Erythroblast (primary cell): ENCODE results near the gene SLC6A2.

Source experiments
- GATA1 ChIP-seq: IDR thresholded peaks from 2 replicates; pipeline ENCODE4 v1.6.1; 2011; ENCODE audit warnings: low read depth, mild to moderate bottlenecking, control low read depth, low read length, moderate library complexity
- POLR2A ChIP-seq: IDR thresholded peaks from 2 replicates; pipeline ENCODE4 v1.6.1; 2011; ENCODE audit warnings: mild to moderate bottlenecking, low read length

GRCh38 chr16:55638256-55638655 is 17.5 kb upstream of the SLC6A2 start:
- TF ChIP-seq POLR2A (no peak), GATA1 (no peak)
